PC-9 (cell line): ENCODE data around the gene ZNF253.

Experiments used
- CTCF ChIP-seq: fragments of 200-600 bp; sonication (generic); conservative IDR thresholded peaks from 2 replicates; pipeline ENCODE4 v1.6.1; 2017; ENCODE audit warnings: mixed run types, antibody characterized with exemption, mild to moderate bottlenecking, moderate library complexity
- EZH2 ChIP-seq: fragments of 200-600 bp; sonication (generic); IDR thresholded peaks from 2 replicates; pipeline ENCODE4 v1.8.0; 2017; ENCODE audit warnings: antibody characterized with exemption, low read depth

- TF ChIP-seq CTCF (no peak), EZH2 (no peak)
Measured at GRCh38 chr19:19909654-19910053, 44.0 kb downstream of the ZNF253 start.
